Memory B cell (primary cell): ENCODE results near the gene CDIPT.

Experiments used
- ATAC-seq: fragments of 150-1000 bp; cut with Tn5 transposase; 2 replicates; pipeline ENCODE4 v1.10.0; 2021; ENCODE audit warnings: low read depth, mild to moderate bottlenecking, moderate library complexity
- DNase-seq, 2 donors: peaks; one replicate each; pipeline ENCODE4 v3.0.0; 2022; ENCODE audit warnings: low spot score in 2 of 2
- H3K27ac Mint-ChIP-seq: one replicate; pipeline ENCODE4 v1.8.0; 2022; ENCODE audit warnings: mild to moderate bottlenecking, moderate library complexity, mixed read lengths
- H3K27me3 Mint-ChIP-seq: one replicate; pipeline ENCODE4 v1.8.0; 2022; ENCODE audit warnings: mixed read lengths
- H3K36me3 Mint-ChIP-seq: one replicate; pipeline ENCODE4 v1.8.0; 2022; ENCODE audit warnings: mild to moderate bottlenecking, mixed read lengths
- H3K4me1 Mint-ChIP-seq: one replicate; pipeline ENCODE4 v1.8.0; 2022; ENCODE audit warnings: mixed read lengths
- H3K4me3 Mint-ChIP-seq: one replicate; pipeline ENCODE4 v1.8.0; 2022; ENCODE audit warnings: mild to moderate bottlenecking, moderate library complexity, mixed read lengths
- H3K9me3 Mint-ChIP-seq: one replicate; pipeline ENCODE4 v1.8.0; 2022; ENCODE audit warnings: mixed read lengths

CDIPT gene

DNA sequence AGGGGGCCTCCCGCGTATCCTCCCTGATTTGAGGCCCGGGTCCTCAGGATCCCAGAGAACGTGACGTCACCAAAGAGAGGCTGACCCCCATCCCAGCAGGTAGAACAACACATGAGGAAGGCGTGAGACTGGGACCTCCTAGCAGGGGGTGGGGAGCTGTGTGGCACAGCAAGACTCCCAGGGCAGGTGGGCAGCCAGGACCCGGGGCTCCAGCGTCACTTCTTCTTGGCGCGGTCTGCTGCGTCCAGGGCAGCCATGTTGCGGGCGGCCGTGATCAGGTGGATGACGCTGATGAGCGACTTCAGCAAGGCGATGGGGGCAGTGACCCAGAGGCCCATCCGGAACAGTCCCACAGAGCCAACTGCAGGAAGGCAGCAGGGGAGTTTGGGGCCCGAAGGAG lies 4.1 kb downstream of the CDIPT start:
- no peak for DNase-seq
- Mint-ChIP-seq H3K4me3 (no peak overlapping the region), H3K36me3 (peaks cover 15% of the 10 kb centered on the region), H3K27me3 (no peaks in the 10 kb centered on the region), H3K9me3 (no peaks in the 10 kb centered on the region), H3K4me1 (peaks cover 13% of the 10 kb centered on the region), H3K27ac (no peak overlapping the region)
- ATAC-seq, result no peak

DNA sequence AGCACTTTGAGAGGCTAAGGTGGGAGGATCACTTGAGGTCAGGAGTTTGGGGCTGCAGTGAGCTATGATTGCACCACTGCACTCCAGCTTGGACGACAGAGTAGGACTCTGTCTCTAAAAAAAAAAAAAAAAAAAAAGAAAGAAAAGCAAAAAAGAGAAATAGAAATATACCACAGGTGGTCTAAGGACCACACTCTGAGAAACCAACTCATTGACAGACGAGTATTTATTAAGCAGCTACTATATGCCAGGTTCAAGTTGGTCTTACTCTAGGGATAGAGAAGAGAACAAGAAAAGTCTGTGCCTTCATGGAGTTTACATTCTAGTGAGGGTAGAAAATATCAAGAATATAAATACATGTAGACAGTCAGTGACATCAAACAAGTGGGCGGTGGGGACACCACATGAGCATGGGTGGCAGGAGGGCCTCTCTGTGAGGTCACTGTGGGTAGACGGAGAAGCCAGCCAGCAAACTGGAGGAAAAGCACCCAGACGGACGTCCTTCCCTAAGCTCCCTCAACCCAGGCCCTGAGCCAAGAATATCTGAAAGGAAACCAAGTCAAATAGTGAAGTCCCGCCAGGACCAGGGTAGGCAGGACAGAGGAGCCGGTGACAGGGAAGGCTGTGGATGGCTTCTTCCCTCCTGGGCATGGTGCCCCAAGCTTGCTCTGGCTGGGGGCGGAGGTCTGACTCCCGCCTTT lies 4.7 kb downstream of the CDIPT start:
- no peak overlapping the region for H3K27ac Mint-ChIP-seq
- H3K4me3 Mint-ChIP-seq, result no peak overlapping the region
- H3K9me3 Mint-ChIP-seq, result no peaks in the 10 kb centered on the region
- peaks cover 15% of the 10 kb centered on the region for H3K36me3 Mint-ChIP-seq
- ATAC-seq (no peak), DNase-seq (no peak)
- H3K4me1 Mint-ChIP-seq, result peaks cover 13% of the 10 kb centered on the region
- no peaks in the 10 kb centered on the region for H3K27me3 Mint-ChIP-seq

DNA sequence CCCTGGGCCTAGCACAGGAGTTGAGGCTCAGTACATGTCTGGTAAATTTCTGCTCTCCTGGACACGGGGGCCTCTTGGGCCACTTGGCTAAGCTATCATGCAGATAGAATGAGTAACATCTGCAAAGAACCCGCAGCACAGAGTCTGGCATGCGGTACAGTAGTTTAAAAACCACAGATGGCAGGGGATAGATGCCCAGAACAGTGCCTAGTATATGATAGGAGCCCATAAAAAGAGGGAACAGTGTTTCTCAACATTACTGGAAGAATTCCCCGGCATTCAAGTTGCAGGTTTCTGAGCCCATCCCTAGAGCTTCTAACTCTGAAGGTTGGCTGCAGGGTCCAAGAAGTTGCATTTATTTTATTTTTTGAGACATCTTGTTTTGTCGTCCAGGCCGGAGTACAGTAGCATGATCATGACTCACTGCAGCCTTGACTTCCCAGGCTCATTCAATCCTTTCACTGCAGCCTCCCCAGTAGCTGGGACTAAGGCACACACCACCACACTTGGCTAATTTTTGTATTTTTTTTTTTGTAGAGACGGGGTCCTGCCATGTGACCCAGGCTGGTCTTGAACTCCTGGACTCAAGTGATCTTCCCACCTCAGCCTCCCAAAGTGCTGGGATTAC lies 5.8 kb downstream of the CDIPT start:
- H3K4me1 Mint-ChIP-seq, result peaks cover 8% of the 10 kb centered on the region
- no peak overlapping the region for H3K4me3 Mint-ChIP-seq
- no peaks in the 10 kb centered on the region for H3K27me3 Mint-ChIP-seq
- no peaks in the 10 kb centered on the region for H3K9me3 Mint-ChIP-seq
- DNase-seq (no peak), ATAC-seq (no peak)
- H3K36me3 Mint-ChIP-seq, result peaks cover 15% of the 10 kb centered on the region
- no peak overlapping the region for H3K27ac Mint-ChIP-seq

DNA sequence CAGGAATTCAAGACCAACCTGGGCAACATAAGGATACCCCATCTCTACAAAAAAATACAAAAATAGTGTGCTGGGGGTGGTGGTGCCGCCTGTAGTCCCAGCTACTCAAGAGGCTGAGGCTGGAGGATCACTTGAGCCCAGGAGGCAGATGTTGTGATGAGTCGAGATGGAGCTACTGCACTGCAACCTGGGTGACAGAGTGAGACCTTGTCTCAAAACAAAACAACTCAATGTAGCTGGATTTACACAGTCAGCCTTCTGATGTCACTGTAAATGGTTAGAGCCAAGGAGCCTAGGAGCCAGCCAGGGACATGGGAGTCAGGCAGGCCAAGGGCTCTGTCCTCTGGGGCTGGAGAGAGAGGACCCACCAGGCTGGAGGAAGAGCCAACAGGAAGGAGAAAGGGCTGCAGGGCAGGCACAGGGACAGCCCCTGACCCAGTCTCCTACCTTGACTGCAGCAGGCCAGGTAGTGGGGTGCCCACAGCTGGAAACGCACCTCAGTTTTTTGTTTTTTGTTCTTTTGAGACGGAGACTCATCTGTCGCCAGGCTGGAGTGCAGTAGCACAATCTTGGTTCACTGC lies 8.4 kb downstream of the CDIPT start:
- peaks cover 12% of the 10 kb centered on the region for H3K36me3 Mint-ChIP-seq
- ATAC-seq (no peak), DNase-seq (no peak)
- H3K4me3 Mint-ChIP-seq, result no peak overlapping the region
- no peaks in the 10 kb centered on the region for H3K9me3 Mint-ChIP-seq
- H3K4me1 Mint-ChIP-seq, result no peaks in the 10 kb centered on the region
- no peak overlapping the region for H3K27ac Mint-ChIP-seq
- H3K27me3 Mint-ChIP-seq, result no peaks in the 10 kb centered on the region

DNA sequence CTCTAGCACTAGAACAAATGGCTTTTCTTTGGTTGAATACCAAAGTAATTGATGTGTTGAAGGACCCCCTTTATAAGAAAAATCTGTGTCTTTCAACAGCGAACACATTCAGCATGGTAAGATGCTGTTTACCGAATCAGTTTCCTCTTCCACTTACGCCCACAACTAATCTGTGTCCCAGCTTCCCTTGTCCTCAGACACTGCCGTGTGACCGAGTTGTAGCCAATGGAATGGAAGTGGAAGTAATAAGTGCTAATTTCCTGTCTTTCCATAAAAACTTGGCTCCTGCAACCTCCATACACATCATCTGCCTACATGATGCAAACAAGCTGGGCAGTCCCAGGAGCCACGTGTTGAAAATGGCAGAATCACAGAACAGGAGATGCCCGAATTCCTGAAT lies 10.4 kb downstream of the CDIPT start:
- no peak overlapping the region for H3K4me3 Mint-ChIP-seq
- H3K27ac Mint-ChIP-seq, result no peak overlapping the region
- no peaks in the 10 kb centered on the region for H3K27me3 Mint-ChIP-seq
- no peaks in the 10 kb centered on the region for H3K36me3 Mint-ChIP-seq
- DNase-seq (no peak), ATAC-seq (no peak)
- H3K4me1 Mint-ChIP-seq, result peaks cover 2% of the 10 kb centered on the region
- H3K9me3 Mint-ChIP-seq, result no peaks in the 10 kb centered on the region

GRCh38 chr16:29850998-29851397 lies 12.0 kb downstream of the CDIPT start:
- no peak for DNase-seq
- H3K9me3 Mint-ChIP-seq, result no peaks in the 10 kb centered on the region
- H3K27me3 Mint-ChIP-seq, result no peaks in the 10 kb centered on the region
- H3K4me3 Mint-ChIP-seq, result no peak overlapping the region
- no peak for ATAC-seq
- peaks cover 4% of the 10 kb centered on the region for H3K36me3 Mint-ChIP-seq
- no peak overlapping the region for H3K27ac Mint-ChIP-seq
- H3K4me1 Mint-ChIP-seq, result peaks cover 2% of the 10 kb centered on the region

- ATAC-seq (no peak), DNase-seq (no peak)
- Mint-ChIP-seq H3K27me3 (no peaks in the 10 kb centered on the region), H3K36me3 (peaks cover 12% of the 10 kb centered on the region), H3K4me1 (peaks cover 2% of the 10 kb centered on the region), H3K9me3 (no peaks in the 10 kb centered on the region), H3K4me3 (no peak overlapping the region), H3K27ac (no peak overlapping the region)
Measured at GRCh38 chr16:29849505-29849904, 13.5 kb downstream of the CDIPT start.

DNA sequence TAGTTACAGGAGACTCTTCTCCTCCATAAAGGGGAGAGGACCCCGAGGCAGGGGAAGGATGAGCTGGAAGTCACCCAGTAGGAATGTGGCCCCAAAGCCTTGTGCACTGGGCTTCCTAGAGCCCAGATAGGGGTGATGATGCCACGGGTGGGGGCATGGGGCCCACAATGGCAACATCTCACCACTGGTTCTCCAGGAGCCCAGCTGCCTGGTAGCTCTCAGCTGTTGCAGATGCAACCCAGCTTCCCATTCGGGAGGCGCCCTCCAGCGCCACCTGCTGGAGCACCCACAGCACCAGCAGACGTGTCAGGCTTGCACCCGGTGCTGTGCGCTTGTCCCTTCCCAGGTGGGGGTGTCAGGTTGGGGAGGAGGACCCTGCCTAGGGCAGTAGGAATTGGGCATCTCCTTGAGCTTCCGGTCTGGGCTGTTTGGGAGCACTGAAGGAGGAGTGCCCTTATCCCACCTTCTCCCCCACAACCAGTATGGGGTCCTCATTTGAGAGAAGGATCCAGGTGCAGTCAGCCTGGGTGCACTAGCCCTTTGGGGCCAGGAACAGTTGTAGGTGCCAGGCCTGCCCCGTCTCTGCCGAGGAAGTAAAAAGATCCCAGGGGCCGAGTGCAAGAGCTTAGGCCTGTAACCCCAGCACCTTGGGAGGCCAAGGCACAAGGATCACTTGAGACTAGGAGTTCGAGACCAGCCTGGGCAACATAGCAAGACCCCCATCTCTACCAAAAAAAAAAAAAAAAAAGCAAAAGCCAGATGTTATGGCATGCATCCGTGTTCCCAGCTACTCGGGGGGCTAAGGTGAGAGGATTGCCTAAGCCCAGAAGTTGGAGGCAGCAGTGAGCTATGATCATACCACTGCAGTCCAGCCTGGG lies 14.4 kb downstream of the CDIPT start:
- DNase-seq (peak; percentile 66 to 70), ATAC-seq (peak; percentile 90)
- H3K27ac Mint-ChIP-seq, result no peak overlapping the region
- H3K27me3 Mint-ChIP-seq, result no peaks in the 10 kb centered on the region
- H3K4me1 Mint-ChIP-seq, result peaks cover 2% of the 10 kb centered on the region
- no peaks in the 10 kb centered on the region for H3K9me3 Mint-ChIP-seq
- no peak overlapping the region for H3K4me3 Mint-ChIP-seq
- H3K36me3 Mint-ChIP-seq, result peaks cover 16% of the 10 kb centered on the region

DNA sequence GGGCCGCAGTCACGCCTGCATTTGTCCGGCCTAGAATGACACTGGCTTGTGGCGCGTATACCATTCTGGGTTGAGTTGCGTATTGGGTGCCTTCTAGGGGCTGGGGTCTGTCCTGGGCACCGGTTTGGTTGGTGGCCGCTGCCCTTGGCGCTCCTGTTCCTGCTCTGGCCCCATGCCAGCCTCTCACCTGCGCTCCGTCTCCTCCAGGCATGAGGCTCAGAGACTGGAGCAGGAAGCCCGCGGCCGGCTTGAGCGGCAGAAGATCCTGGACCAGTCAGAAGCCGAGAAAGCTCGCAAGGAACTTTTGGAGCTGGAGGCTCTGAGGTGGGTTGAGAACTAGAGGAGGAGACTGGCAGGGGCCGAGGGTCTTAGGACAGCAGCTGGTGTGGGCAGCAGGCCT lies 17.4 kb downstream of the CDIPT start:
- ATAC-seq (no peak), DNase-seq (no peak)
- Mint-ChIP-seq H3K27me3 (no peaks in the 10 kb centered on the region), H3K27ac (peak overlapping the region; percentile 76), H3K4me3 (no peak overlapping the region), H3K9me3 (no peaks in the 10 kb centered on the region), H3K36me3 (peaks cover 21% of the 10 kb centered on the region), H3K4me1 (peaks cover 2% of the 10 kb centered on the region)

- no peaks in the 10 kb centered on the region for H3K27me3 Mint-ChIP-seq
- ATAC-seq (no peak), DNase-seq (no peak)
- no peak overlapping the region for H3K4me3 Mint-ChIP-seq
- peak overlapping the region; percentile 76 for H3K27ac Mint-ChIP-seq
- no peaks in the 10 kb centered on the region for H3K9me3 Mint-ChIP-seq
- H3K36me3 Mint-ChIP-seq, result peaks cover 24% of the 10 kb centered on the region
- H3K4me1 Mint-ChIP-seq, result peaks cover 2% of the 10 kb centered on the region
Measured at GRCh38 chr16:29844575-29845331, 18.3 kb downstream of the CDIPT start.

- Mint-ChIP-seq H3K4me1 (peaks cover 2% of the 10 kb centered on the region), H3K9me3 (no peaks in the 10 kb centered on the region), H3K27ac (no peak overlapping the region), H3K36me3 (peaks cover 29% of the 10 kb centered on the region), H3K4me3 (no peak overlapping the region), H3K27me3 (no peaks in the 10 kb centered on the region)
- DNase-seq, result no peak
- ATAC-seq, result no peak
Measured at GRCh38 chr16:29843931-29844330, 19.1 kb downstream of the CDIPT start.

DNA sequence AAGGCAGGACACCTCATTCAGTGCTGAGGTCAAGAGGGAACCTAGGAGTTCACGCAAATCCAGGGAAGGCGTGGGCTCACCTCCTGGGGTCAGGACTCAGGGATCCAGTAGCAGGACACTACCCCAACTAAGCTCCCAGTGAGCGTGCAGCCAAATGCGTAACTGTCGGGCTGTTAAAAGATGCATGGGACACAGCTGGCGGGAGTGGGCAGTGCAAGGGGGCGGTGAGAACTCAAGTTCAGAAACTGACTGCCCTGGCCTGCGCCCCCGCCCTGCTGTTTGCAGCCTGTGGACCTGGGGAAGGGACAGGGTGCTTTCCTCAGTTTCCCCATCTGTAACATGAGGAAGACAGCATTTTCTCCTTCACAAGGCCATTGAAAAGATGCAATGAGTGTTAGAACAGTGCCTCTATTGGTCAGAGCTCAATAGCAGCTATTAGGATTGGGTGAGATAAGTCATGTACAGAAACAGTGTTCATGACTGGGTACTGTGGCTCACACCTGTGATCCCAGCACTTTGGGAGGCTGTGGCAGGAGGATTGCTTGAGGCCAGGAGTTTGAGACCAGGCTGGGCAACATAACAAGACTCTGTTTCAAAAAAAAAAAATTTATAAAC lies 20.2 kb downstream of the CDIPT start:
- DNase-seq, result no peak
- Mint-ChIP-seq H3K27me3 (no peaks in the 10 kb centered on the region), H3K4me3 (no peak overlapping the region), H3K27ac (no peak overlapping the region), H3K4me1 (no peaks in the 10 kb centered on the region), H3K9me3 (no peaks in the 10 kb centered on the region), H3K36me3 (peaks cover 29% of the 10 kb centered on the region)
- no peak for ATAC-seq

DNA sequence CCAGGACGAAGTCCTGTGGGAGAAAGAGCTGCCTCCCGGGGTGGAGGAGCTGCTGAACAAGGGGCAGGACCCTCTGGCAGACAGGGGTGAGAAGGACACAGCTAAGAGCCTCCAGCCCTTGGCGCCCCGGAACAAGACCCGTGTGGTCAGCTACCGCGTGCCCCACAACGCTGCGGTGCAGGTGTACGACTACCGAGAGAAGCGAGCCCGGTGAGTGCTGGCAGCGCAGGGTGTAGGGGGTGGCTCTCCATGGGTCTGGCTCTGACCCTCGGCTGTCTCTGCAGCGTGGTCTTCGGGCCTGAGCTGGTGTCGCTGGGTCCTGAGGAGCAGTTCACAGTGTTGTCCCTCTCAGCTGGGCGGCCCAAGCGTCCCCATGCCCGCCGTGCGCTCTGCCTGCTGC lies 21.4 kb downstream of the CDIPT start:
- Mint-ChIP-seq H3K4me1 (no peaks in the 10 kb centered on the region), H3K27ac (no peak overlapping the region), H3K36me3 (peaks cover 30% of the 10 kb centered on the region), H3K27me3 (no peaks in the 10 kb centered on the region), H3K9me3 (no peaks in the 10 kb centered on the region), H3K4me3 (no peak overlapping the region)
- DNase-seq (no peak), ATAC-seq (no peak)
